SK-N-SH treated with all-trans-retinoic acid at 6 μM for 48 hours (cell line): ENCODE measurements around the gene ILF3.

ENCODE experiments used
- ATAC-seq: fragments of 200-7000 bp; cut with Tn5 transposase; 3 replicates; pipeline ENCODE4 v1.9.1; 2020; ENCODE audit warnings: mild to moderate bottlenecking, moderate library complexity
- ARNTL ChIP-seq: fragments of 450-650 bp; formaldehyde crosslinking; IDR thresholded peaks from 2 replicates; pipeline ENCODE4 v1.5.0; 2020; ENCODE audit warnings: low read depth, mild to moderate bottlenecking, moderate library complexity, borderline replicate concordance
- CSDC2 ChIP-seq: fragments of 250-450 bp; sonication (Bioruptor Pico); IDR thresholded peaks from 2 replicates; pipeline ENCODE4 v1.5.0; 2020; ENCODE audit warnings: mild to moderate bottlenecking, moderate library complexity
- ESRRG ChIP-seq: fragments of 250-450 bp; sonication (Bioruptor Pico); IDR thresholded peaks from 2 replicates; pipeline ENCODE4 v1.6.1; 2021; ENCODE audit warnings: mild to moderate bottlenecking
- GLIS3 ChIP-seq: fragments of 250-450 bp; sonication (Bioruptor Pico); IDR thresholded peaks from 2 replicates; pipeline ENCODE4 v1.5.0; 2020; ENCODE audit warnings: mild to moderate bottlenecking, moderate library complexity
- ISL1 ChIP-seq: fragments of 250-450 bp; sonication (Bioruptor Pico); IDR thresholded peaks from 2 replicates; pipeline ENCODE4 v2.1.2; 2022; ENCODE audit warnings: mild to moderate bottlenecking, moderate library complexity
- OSR1 ChIP-seq: fragments of 250-450 bp; sonication (Bioruptor Pico); IDR thresholded peaks from 2 replicates; pipeline ENCODE4 v1.8.0; 2022; ENCODE audit warnings: moderate library complexity, mild to moderate bottlenecking, inconsistent platforms
- POU6F1 ChIP-seq: fragments of 250-450 bp; sonication (Bioruptor Pico); IDR thresholded peaks from 2 replicates; pipeline ENCODE4 v1.8.0; 2021; ENCODE audit warnings: low read depth, mild to moderate bottlenecking, moderate library complexity, borderline replicate concordance
- PPARA ChIP-seq: fragments of 250-450 bp; sonication (Bioruptor Pico); IDR thresholded peaks from 2 replicates; pipeline ENCODE4 v1.5.0; 2020; ENCODE audit warnings: mild to moderate bottlenecking, borderline replicate concordance
- RARB ChIP-seq: fragments of 250-450 bp; sonication (Bioruptor Pico); IDR thresholded peaks from 2 replicates; pipeline ENCODE4 v1.8.0; 2021; ENCODE audit warnings: mild to moderate bottlenecking, moderate library complexity
- SNAI2 ChIP-seq: fragments of 250-450 bp; sonication (Bioruptor Pico); IDR thresholded peaks from 2 replicates; pipeline ENCODE4 v1.5.0; 2020; ENCODE audit warnings: mild to moderate bottlenecking, moderate library complexity
- TCF4 ChIP-seq: fragments of 250-450 bp; sonication (Bioruptor Pico); IDR thresholded peaks from 2 replicates; pipeline ENCODE4 v1.8.0; 2021; ENCODE audit warnings: mild to moderate bottlenecking, moderate library complexity, borderline replicate concordance
- TOX ChIP-seq: fragments of 250-450 bp; sonication (Bioruptor Pico); IDR thresholded peaks from 2 replicates; pipeline ENCODE4 v1.8.0; 2021; ENCODE audit warnings: mild to moderate bottlenecking, moderate library complexity, borderline replicate concordance
- ZFP3 ChIP-seq: fragments of 250-450 bp; sonication (Bioruptor Pico); IDR thresholded peaks from 2 replicates; pipeline ENCODE4 v1.5.0; 2020; ENCODE audit warnings: mild to moderate bottlenecking, moderate library complexity
- ZFP30 ChIP-seq: fragments of 450-650 bp; formaldehyde crosslinking; IDR thresholded peaks from 2 replicates; pipeline ENCODE4 v1.5.0; 2022; ENCODE audit warnings: mild to moderate bottlenecking, moderate library complexity
- ZNF565 ChIP-seq: fragments of 450-650 bp; formaldehyde crosslinking; conservative IDR thresholded peaks from 2 replicates; pipeline ENCODE4 v1.5.0; 2020; ENCODE audit warnings: low read depth, mild to moderate bottlenecking, moderate library complexity
- ZNF8 ChIP-seq: fragments of 450-650 bp; formaldehyde crosslinking; IDR thresholded peaks from 2 replicates; pipeline ENCODE4 v1.5.0; 2020; ENCODE audit warnings: mild to moderate bottlenecking, moderate library complexity
- TF ChIP-seq, protein P1 (sequence below): fragments of 250-450 bp; sonication (Bioruptor Pico); IDR thresholded peaks from 2 replicates; pipeline ENCODE4 v1.5.1; 2020; ENCODE audit warnings: low read depth, mild to moderate bottlenecking, moderate library complexity
- TF ChIP-seq, protein P2 (sequence below): fragments of 250-450 bp; sonication (Bioruptor Pico); IDR thresholded peaks from 2 replicates; pipeline ENCODE4 v1.5.1; 2021; ENCODE audit warnings: mild to moderate bottlenecking, moderate library complexity

The ILF3 gene

GRCh38 chr19:10651851-10652250 lies 2.3 kb upstream of the ILF3 start:
- TF ChIP-seq POU6F1 (no peak), ESRRG (CRISPR knock-in tag) (no peak), TCF4 (no peak), CSDC2 (CRISPR knock-in tag) (no peak), ARNTL (CRISPR knock-in tag) (no peak), TOX (CRISPR knock-in tag) (no peak), GLIS3 (CRISPR knock-in tag) (no peak), RARB (no peak), PPARA (CRISPR knock-in tag) (no peak), ZFP3 (CRISPR knock-in tag) (no peak), OSR1 (CRISPR knock-in tag) (no peak), ZNF8 (CRISPR knock-in tag) (no peak), ZFP30 (no peak)
- TF ChIP-seq, protein P1, sequence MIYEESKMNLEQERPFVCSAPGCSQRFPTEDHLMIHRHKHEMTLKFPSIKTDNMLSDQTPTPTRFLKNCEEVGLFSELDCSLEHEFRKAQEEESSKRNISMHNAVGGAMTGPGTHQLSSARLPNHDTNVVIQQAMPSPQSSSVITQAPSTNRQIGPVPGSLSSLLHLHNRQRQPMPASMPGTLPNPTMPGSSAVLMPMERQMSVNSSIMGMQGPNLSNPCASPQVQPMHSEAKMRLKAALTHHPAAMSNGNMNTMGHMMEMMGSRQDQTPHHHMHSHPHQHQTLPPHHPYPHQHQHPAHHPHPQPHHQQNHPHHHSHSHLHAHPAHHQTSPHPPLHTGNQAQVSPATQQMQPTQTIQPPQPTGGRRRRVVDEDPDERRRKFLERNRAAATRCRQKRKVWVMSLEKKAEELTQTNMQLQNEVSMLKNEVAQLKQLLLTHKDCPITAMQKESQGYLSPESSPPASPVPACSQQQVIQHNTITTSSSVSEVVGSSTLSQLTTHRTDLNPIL: no peak
- TF ChIP-seq, protein P2, sequence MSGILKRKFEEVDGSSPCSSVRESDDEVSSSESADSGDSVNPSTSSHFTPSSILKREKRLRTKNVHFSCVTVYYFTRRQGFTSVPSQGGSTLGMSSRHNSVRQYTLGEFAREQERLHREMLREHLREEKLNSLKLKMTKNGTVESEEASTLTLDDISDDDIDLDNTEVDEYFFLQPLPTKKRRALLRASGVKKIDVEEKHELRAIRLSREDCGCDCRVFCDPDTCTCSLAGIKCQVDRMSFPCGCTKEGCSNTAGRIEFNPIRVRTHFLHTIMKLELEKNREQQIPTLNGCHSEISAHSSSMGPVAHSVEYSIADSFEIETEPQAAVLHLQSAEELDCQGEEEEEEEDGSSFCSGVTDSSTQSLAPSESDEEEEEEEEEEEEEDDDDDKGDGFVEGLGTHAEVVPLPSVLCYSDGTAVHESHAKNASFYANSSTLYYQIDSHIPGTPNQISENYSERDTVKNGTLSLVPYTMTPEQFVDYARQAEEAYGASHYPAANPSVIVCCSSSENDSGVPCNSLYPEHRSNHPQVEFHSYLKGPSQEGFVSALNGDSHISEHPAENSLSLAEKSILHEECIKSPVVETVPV (CRISPR knock-in tag): no peak
- TF ChIP-seq, all 23 proteins: peak for 0
- ATAC-seq: no peak

DNA sequence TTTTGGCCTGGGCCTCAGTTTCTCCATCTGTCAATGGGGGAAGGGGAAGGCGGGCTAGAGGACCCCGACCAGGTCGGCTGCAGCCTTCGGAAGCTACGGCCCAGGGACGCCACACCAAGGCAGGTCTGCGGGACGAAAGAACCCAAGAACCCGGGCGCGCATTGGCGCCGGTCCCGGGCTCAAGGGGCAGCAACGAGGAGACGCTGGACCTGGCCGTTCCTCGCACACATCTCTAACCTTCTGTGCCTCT lies 739 bp upstream of the ILF3 start:
- peak; percentile 8 for ATAC-seq

GRCh38 chr19:10654610-10655456 lies 687 bp downstream of the ILF3 start:
- ATAC-seq: peak; percentile 56
- TF ChIP-seq ZNF8 (CRISPR knock-in tag): no peak
- TF ChIP-seq SNAI2 (CRISPR knock-in tag): no peak
- TF ChIP-seq, protein P1: no peak
- TF ChIP-seq GLIS3 (CRISPR knock-in tag): no peak
- no peak for TF ChIP-seq TOX (CRISPR knock-in tag)
- no peak for TF ChIP-seq OSR1 (CRISPR knock-in tag)
- TF ChIP-seq, protein P2 (CRISPR knock-in tag): no peak
- TF ChIP-seq ZFP30: no peak
- TF ChIP-seq POU6F1: no peak
- TF ChIP-seq ESRRG (CRISPR knock-in tag): no peak
- TF ChIP-seq ISL1: no peak

More for the DNA sequence above, 739 bp upstream of the ILF3 start:
- TF ChIP-seq ZNF565 (CRISPR knock-in tag): no peak
